ENCODE results near the gene TAF4B. TPM values are rescaled to one million over a fixed set of nuclear protein-coding genes. Genes with fewer than 3 reads are reported as not detected.

TAF4B gene
- total RNA-seq, 1 experiment from 2014 or later, result 6.0 TPM

DNA sequence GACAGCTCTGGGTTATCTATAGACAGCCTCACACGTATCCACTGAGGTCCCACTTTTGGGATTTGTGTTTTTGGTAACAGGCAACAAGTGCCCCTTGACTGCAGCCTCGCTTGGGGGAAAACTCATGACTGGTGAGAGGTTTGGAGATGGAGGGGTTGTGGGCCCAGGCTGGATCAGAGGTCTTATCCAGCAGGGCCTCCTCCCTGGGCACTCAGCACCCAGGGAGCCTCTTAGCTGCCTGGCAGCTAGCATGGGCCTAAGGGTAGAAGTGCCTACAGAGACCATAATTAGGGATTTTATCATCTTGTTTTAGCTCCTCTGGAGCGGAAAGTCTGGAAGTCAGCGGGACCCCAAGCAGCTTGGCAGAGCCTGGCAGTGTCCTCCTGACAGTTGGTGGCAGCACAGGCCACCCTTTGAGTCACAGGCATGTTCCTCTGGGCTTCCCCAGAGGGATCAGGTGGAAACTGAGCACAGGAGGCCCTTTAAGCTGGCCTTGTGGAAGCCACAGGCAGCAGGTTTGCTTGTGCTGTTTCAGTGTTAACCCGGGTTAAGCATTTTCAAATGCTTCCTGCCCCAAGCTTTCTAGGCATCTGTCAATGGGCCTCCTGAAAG, 179.1 kb downstream of the TAF4B start:
- DNase-seq (ENCODE audit: low read depth), result peak; percentile 37
- in situ Hi-C loops (cut with HindIII; ENCODE audit: low pct_unique_long_range_greater_than_20kb, low sequenced_read_pairs), result no loop called here

DNA sequence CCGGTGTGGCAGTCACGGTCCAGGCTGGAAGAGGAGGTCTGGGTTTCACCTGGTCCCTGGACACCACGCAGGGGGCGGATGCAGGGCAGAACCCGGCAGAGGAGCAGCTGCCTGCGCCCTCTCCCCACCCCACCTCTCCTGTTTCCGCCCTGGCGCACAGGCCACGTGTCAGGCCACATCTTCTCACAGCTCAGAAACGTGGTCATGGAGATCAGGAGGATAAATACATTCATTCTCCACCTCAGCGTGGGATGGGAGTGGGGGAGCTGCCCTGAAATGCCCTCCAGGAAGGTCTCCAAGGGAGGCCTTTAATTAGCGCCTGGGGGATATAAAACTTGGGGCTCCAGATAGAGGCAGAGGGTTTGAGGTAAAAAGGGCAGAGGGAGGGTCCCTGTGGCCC, 180.1 kb downstream of the TAF4B start:
- in situ Hi-C loops (cut with HindIII; ENCODE audit: low pct_unique_long_range_greater_than_20kb, low sequenced_read_pairs), result no loop called here
- DNase-seq (ENCODE audit: low read depth), result no peak

DNA sequence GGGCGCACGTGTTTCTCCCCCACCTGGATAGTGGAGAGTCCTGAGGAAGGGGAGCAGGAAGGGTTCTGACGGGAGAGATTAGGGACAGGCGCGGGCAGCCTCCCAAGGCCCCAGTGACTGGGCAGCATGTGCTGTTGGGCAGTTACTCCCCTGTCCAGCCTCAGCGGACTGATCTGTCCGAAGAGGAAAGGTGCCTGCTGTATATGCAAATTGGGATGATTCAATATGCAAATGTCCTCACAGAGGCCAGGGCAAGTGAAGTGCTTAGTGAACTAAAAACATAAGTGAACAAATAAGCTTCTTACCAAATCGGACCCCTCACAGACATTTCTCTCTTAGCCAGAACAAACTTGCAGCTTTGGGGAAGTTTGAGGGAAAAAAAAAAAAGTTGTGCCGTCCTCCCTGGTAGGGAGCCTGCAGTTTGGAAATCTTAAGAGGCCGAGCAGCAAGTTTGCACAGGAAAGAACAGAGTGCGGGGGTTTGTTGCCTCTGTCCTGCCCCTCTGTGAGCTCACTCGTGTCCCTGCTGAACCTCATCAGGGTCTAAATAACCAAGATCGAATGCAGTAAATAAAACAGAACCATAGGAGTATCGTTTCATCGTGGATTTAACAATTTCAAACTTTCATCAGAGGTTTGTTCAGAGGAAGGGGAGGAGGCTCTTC, 180.7 kb downstream of the TAF4B start:
- in situ Hi-C loops (cut with HindIII; ENCODE audit: low pct_unique_long_range_greater_than_20kb, low sequenced_read_pairs), result no loop called here
- no peak for DNase-seq (ENCODE audit: low read depth)

DNA sequence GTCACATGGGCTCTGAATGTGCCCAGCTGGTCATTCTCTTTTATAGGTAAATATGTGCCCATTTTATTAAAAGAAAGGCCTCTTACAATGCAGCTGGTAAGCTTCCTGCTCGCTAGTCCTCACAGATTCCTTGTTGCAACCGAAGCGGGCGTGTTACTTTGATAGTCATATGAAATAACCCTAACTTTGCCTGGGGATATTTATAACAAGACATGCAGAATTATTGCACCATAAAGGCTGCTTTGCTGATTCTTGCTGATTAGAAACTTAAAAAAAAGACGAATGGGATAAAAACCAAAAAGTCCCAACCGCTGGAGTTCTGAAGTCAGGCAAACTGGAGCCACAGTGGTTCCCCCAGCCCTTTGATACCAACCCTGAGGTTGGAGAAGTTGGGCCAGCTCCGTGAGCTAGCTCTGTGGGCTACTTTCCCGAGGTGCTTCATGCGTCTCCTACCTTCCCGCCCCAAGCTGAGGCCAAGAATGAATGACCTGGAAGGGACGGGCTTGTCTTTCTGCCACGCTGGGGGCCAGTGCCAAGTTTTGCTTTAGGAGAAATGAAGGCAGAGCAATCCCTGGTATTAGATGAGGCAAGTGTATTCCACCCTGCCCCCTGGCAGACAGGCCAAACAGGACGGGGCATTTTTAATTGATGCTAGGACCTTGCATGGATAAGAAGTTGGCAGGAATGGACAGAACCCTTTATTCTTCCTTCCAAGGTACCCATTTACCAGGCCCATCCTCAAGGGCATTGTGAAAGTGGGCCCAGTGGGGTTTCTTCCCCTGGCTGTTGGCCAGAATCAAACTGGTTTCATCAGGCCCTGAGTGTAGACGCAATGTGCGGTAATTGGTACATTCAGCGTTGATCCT, 181.7 kb downstream of the TAF4B start:
- in situ Hi-C loops (cut with HindIII; ENCODE audit: low pct_unique_long_range_greater_than_20kb, low sequenced_read_pairs), result no loop called here

DNA sequence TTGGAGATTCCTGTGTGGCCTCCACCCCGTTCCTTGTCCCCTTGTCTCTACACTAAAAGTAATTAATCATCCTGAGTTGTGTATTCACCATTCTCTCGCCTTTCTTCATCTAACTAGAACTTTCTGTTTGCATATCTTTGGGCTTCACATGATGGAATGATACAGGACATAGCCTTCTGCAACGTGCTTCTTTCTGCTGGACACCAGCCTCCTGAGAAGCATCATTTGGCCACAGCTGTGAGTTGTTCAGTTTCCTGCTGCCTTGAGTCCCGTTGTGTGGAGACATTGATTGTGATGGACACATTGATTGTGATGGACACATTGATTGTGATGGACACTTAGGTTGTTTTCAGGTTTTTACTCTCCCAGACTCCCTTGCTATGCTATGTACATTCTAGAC, 182.8 kb downstream of the TAF4B start:
- in situ Hi-C loops (cut with HindIII; ENCODE audit: low pct_unique_long_range_greater_than_20kb, low sequenced_read_pairs), result no loop called here
- DNase-seq (ENCODE audit: low read depth), result no peak

More for the DNA sequence above, 181.7 kb downstream of the TAF4B start:
- no peak for DNase-seq (ENCODE audit: low read depth)

DNA sequence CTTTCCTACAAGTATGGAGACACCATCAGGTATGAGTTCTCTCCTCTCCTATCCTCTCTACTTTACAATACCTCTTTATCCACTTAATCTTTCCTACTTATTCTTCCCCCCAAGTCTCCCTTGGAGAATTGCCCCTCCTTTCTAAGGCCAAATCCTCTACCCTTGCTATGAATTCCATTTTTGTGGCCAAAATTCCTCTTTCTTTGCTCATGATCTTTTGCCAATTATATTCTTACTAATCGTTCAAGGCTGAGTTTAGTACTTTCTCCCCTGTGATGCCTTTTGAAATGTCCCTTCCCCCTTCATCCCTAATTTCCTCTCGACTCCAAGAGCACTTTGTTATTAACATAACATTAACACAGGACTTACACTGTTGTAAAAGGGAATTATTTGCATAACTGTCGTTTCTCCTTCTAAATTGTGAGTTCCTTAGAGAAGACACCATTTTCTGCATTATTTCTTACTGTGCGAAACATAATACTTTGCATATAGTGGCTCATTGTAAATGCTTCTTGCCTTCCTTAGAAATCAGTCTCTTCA, 188.7 kb downstream of the TAF4B start:
- no peak for DNase-seq (ENCODE audit: low read depth)
- in situ Hi-C loops (cut with HindIII; ENCODE audit: low pct_unique_long_range_greater_than_20kb, low sequenced_read_pairs), result no loop called here

DNA sequence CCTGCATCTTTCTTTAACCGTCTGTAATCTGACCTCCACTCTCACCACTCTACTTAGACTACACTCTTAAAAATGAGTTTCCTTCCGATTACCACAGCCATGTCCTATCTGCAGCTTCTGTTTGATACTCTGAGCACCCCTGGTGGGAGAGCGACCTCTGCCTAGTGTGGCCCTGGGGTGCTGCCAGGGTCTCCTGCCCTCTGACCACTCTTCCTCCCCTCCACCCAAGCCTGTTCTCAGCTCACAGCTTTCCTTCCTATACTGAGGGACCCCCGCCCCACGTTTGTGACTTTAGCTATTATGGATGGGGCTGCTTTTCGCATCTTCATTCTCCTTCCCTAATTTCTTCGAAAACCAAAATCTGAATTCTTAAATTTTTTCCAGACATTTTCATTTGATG, 189.4 kb downstream of the TAF4B start:
- in situ Hi-C loops (cut with HindIII; ENCODE audit: low pct_unique_long_range_greater_than_20kb, low sequenced_read_pairs), result no loop called here
- DNase-seq (ENCODE audit: low read depth), result no peak

DNA sequence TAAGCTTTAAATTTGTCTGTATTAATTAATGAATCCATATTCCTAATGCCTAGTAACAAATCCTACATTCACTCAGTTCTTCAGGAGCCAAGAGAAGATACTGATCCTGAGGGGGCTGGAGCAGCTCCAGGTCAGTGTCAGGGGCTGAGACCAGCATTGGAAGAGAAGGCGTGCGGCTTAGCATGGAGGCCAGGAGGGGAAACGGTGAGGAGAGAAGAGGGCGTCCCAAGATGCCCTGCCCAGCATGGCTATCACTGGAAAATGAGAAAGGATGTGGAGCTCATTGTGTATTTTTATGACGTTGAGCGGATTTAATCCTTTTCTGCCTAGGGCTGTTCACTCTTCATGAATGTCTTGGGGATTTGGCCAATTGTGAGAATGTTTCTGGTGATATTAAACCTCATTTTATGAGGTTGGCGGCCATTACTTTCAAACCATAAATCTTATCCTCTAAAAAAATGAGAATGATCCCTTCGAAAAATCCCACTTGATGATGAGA, 190.5 kb downstream of the TAF4B start:
- in situ Hi-C loops (cut with HindIII; ENCODE audit: low pct_unique_long_range_greater_than_20kb, low sequenced_read_pairs), result no loop called here
- no peak for DNase-seq (ENCODE audit: low read depth)

DNA sequence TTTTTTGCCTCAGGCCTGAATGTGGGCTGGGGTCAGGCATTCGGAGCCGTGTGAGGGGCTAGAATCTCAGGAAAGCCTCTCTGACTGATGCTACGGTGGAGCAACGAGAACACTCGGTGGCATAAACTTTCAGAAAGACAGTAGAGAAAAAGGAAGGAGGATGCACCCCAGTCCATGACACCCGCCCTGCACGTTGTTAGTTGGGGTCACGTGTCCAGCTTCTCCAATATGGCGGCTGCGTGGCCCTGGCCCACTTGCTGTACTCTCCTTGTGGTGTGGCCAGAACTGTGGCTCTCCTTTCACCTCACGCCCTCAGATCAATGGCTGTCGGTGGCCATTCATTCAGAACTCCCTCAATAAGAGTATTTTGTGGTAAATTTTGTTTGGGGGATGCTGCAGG, 190.9 kb downstream of the TAF4B start:
- in situ Hi-C loops (cut with HindIII; ENCODE audit: low pct_unique_long_range_greater_than_20kb, low sequenced_read_pairs), result no loop called here
- no peak for DNase-seq (ENCODE audit: low read depth)

DNA sequence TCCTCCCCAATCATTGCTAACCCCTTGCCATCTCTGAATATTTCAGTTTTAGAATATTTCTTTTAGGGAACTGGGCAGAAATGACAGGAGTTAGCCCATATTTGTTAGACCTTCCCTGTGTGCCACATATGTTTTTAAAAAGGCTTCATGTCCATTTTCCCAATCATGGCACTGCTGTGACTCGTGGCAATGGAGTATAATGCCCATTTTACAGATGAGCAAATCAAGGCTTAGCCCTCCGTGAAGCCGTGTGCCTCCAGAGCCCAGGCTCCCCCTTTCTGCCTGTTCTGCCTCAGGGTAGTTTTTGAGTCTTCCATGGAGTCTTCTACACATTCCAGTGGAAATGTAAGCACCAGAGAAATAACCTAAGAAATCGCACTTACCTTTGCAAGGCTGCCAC, 192.0 kb downstream of the TAF4B start:
- in situ Hi-C loops (cut with HindIII; ENCODE audit: low pct_unique_long_range_greater_than_20kb, low sequenced_read_pairs), result no loop called here
- DNase-seq (ENCODE audit: low read depth), result no peak

DNA sequence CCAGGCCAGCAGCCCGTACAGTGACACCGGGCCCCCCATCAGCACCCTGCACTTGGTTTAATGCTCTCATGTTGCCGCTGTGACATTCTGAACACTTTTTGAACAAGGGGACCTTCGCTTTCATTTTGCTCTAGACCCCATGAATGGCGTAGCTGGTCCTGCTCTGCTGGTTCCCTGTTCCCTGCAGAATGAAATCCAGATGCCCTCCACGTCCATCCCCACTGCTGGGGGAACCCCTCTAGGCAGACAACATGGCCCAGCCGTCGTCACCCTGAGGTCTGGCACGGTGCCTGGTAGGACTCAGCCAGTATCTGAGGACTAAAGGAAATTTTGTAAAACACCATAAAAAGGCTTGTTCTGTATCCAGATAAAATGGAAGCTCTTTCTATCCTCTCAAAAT, 193.5 kb downstream of the TAF4B start:
- DNase-seq (ENCODE audit: low read depth), result no peak
- in situ Hi-C loops (cut with HindIII; ENCODE audit: low pct_unique_long_range_greater_than_20kb, low sequenced_read_pairs), result no loop called here

DNA sequence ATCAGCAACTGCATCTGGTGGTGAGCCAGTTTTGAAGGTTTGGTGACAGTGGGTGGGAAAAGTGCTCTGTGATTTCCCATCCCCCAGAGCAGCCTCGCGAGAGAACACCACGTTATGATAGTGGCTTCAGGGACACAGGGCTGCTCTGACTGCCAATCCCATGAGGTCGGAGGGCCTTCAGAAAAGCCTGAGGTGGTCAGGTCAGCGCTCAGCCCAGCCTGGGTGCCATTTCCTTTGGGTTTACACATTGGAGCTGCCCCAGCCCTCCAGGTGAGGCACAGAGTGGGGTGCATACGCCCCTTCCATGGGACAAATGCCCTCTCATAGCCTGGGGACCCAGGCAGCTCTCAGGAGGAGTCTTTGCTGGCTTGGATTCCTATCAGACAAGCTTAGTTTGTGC, 195.3 kb downstream of the TAF4B start:
- in situ Hi-C loops (cut with HindIII; ENCODE audit: low pct_unique_long_range_greater_than_20kb, low sequenced_read_pairs), result no loop called here
- no peak for DNase-seq (ENCODE audit: low read depth)

DNA sequence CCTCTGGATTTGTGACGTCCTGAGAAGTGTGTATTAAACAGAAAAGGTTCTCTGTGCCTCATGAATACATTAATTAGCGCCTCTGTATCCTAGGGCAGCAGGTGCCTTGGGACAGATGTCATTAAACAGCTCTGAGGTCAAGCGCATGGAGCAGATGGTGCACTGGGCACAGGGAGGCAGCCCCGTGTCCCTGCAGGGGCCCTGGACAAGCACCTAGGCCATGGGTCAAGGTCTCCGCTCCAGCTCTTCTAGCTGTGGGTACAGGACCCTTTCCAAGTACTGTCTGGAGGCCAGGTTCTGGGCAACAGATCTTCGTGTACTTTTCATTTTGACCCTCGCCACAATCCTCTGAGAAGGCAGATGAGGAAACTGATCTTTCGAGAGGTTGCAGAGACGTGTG, 195.7 kb downstream of the TAF4B start:
- in situ Hi-C loops (cut with HindIII; ENCODE audit: low pct_unique_long_range_greater_than_20kb, low sequenced_read_pairs), result no loop called here
- no peak for DNase-seq (ENCODE audit: low read depth)

DNA sequence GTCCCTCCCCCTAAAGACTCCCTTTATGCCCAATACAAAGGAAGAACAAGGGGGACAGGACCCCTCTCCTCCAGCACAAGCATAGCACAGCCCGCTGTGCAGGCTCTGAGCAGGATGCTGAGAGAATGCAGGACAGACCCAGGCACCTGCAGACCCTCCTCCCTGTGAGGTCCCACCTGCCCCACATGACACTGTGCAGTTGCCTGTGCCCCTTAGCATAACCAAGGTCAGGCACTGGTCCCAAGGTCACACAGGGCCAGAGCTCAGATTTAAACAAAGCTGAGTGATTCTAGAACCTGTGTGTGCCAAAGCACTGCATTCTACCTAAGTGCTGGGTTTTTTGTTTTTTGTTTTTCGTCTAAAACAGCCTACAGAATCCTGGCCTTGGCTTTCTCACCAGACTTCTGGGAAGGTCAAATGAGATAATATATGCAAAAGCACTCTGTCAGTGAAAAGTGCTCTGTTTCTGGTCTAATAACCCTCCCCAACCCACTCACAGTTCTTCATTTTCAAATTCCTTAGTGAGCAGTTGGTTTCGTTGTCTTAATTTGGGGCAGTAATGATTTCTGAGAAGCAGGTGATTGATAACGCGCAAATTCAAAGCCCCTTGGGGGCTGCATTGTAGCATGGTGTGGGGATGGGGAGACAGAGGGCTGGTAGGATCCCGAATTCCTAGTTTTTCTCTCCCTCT, 196.4 kb downstream of the TAF4B start:
- in situ Hi-C loops (cut with HindIII; ENCODE audit: low pct_unique_long_range_greater_than_20kb, low sequenced_read_pairs), result no loop called here
- no peak for DNase-seq (ENCODE audit: low read depth)

DNA sequence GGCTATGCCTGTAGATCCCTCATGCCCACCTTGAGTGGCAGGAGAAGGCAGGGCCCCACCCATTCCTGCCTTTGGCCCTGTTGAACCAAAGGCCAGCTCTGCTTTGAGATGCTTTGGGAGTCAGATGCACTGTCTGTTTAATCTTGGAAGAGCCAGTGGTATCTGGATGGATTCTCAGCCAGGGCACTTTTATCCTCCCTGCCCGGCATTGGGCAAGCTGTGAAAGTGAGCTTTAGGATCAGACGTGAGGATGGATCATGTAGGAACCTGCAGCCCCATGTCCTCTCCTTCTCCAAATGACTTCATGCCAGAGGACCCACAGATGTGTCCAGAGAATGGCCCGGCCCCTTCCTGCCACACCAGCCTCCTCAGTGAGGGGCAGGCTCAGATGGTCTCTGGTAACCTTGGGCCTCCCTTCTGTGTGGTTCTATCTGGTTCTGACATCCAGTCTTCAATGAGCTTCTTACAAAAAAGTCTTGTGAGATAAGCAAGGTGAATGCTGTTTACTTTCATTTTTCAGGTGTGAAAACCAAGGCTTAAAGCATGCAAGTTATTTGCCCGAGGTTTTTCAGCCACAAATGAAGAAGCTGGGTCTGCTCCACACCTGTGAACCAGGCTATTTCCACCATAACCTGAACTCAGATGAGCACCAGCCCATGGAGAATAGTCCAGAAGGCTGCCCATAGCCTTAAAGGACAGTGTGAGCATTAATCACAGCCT, 198.3 kb downstream of the TAF4B start:
- in situ Hi-C loops (cut with HindIII; ENCODE audit: low pct_unique_long_range_greater_than_20kb, low sequenced_read_pairs), result no loop called here
- no peak for DNase-seq (ENCODE audit: low read depth)

DNA sequence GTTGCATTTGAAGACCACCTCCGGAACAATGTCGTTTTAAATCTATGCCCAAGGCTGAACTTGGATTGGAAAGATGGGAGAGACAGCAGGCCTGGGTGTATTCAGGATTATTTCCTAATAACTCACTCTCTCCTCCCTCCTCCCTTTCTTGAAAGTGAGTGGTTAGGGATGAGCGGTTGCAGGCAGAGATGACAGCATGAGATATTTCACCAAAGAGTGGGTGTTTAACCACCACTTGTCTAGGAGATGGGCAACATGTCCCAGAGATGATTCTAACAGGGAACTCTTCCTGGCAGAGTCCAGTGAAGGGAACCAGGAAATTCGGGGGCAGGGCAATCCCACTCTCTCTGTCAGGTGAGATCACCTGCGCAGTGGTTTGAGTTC, 198.9 kb downstream of the TAF4B start:
- in situ Hi-C loops (cut with HindIII; ENCODE audit: low pct_unique_long_range_greater_than_20kb, low sequenced_read_pairs), result no loop called here
- DNase-seq (ENCODE audit: low read depth), result peak; percentile 32

DNA sequence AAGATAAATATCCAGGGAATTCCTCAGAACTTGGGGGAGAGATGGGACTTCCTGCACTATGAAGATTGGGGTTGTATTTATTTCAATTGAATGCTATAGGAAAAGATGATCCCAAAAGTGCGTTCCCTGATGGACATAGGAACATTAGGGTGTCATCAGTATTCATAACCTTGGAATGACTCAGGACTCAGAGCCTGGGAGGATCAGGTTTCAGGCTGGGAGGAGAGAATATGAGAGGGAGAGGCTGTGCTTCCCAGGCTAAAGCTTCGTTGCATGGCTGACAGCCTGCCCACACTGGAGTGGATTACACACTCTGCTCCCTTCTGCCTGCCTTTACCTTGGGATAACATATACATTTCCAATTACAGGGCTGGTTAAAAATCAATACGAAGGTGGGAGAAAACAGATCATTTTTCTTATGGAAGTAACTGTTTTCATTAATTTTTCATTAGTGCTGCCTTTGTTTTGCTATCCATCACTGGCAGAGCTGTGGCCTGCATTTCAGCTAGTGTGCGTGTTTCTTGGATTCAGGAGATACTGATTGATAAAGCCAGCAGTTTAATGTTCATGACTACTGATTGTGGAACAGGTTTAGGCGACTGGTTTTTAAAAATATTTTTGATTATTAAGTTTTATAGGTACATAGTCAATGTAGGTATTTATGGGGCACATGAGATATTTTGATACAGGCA, 203.4 kb downstream of the TAF4B start:
- DNase-seq (ENCODE audit: low read depth), result peak; percentile 57
- in situ Hi-C loops (cut with HindIII; ENCODE audit: low pct_unique_long_range_greater_than_20kb, low sequenced_read_pairs), result no loop called here
